ENCODE results near the gene INPP5E.
A peak's percentile ranks its signal among the peaks of the same experiment; 100 is the strongest.

INPP5E gene

GRCh38 chr9:136391737-136392537, 47.7 kb downstream of the INPP5E start:
- no peak for DNase-seq

GRCh38 chr9:136389396-136389795, 50.2 kb downstream of the INPP5E start:
- peak in 11 of 56 donors; percentile 11 to 64 (median 37) for DNase-seq

- DNase-seq, result no peak
Observed at GRCh38 chr9:136387217-136387616, 52.4 kb downstream of the INPP5E start.

GRCh38 chr9:136386018-136386417, 53.6 kb downstream of the INPP5E start:
- DNase-seq, result no peak

GRCh38 chr9:136385015-136385414, 54.6 kb downstream of the INPP5E start:
- DNase-seq, result no peak

- no peak for DNase-seq
Observed at GRCh38 chr9:136383436-136383835, 56.2 kb downstream of the INPP5E start.

- DNase-seq, result peak in 1 of 56 donors; percentile 13
Observed at GRCh38 chr9:136381966-136382513, 57.6 kb downstream of the INPP5E start.

GRCh38 chr9:136381311-136381710, 58.3 kb downstream of the INPP5E start:
- peak in 12 of 56 donors; percentile 11 to 67 (median 32) for DNase-seq

GRCh38 chr9:136380381-136380780, 59.3 kb downstream of the INPP5E start:
- no peak for DNase-seq

- DNase-seq, result no peak
Observed at GRCh38 chr9:136379891-136380290, 59.8 kb downstream of the INPP5E start.

GRCh38 chr9:136379401-136379800, 60.2 kb downstream of the INPP5E start:
- DNase-seq, result no peak

- DNase-seq, result no peak
Observed at GRCh38 chr9:136379003-136379287, 60.7 kb downstream of the INPP5E start.
